Fibroblast of lung (primary cell): Measurements from ENCODE around the gene NSMF. TPM values are rescaled to one million over a fixed set of nuclear protein-coding genes. Genes with fewer than 3 reads are reported as not detected.
A peak's percentile ranks its signal among the peaks of the same experiment; 100 is the strongest.

ENCODE experiments used
- DNase-seq, 2 donors: peaks; one replicate each; pipeline versions ENCODE4 v3.0.0 to v3.0.0-alpha.2; 2010; ENCODE audit warnings: low read depth in 2 of 2
- H2AFZ ChIP-seq: 2 replicates; pipeline ENCODE4 v1.5.1; 2012; ENCODE audit warnings: low read length, control low read depth, inconsistent platforms
- H3K27ac ChIP-seq: 2 replicates; pipeline ENCODE4 v1.5.1; 2011; ENCODE audit warnings: low read length, control low read depth; ENCODE audit not compliant: insufficient read depth
- H3K27me3 ChIP-seq: 2 replicates; pipeline ENCODE4 v1.5.1; 2011; ENCODE audit warnings: mild to moderate bottlenecking, low read length; ENCODE audit not compliant: control insufficient read depth, insufficient read depth
- H3K36me3 ChIP-seq: 2 replicates; pipeline ENCODE4 v1.5.1; 2011; ENCODE audit warnings: low read length; ENCODE audit not compliant: control insufficient read depth, insufficient read depth
- H3K4me1 ChIP-seq: 2 replicates; pipeline ENCODE4 v1.5.1; 2011; ENCODE audit warnings: low read length; ENCODE audit not compliant: control insufficient read depth, insufficient read depth; ENCODE audit errors: extremely low read depth
- H3K4me2 ChIP-seq: 2 replicates; pipeline ENCODE4 v1.5.1; 2011; ENCODE audit warnings: low read length, control low read depth; ENCODE audit not compliant: insufficient read depth; ENCODE audit errors: extremely low read depth
- H3K4me3 ChIP-seq, 4 experiments: fragments of 200-600 bp in 1 of 4; sonication (generic) in 1 of 4; replicated peaks in 1 of 4; 2 replicates each; pipeline ENCODE4 v1.5.1; 2011 to 2016; ENCODE audit warnings: low read length in 4 of 4, low read depth in 3 of 4, mild to moderate bottlenecking in 3 of 4, control low read depth in 2 of 4, inconsistent platforms in 1 of 4, mixed read lengths in 1 of 4; ENCODE audit not compliant: insufficient read depth in 1 of 4; ENCODE audit errors: control extremely low read depth in 1 of 4
- H3K79me2 ChIP-seq: 2 replicates; pipeline ENCODE4 v1.5.1; 2012; ENCODE audit warnings: mild to moderate bottlenecking, low read length, inconsistent platforms; ENCODE audit not compliant: control insufficient read depth, insufficient read depth
- H3K9ac ChIP-seq: 2 replicates; pipeline ENCODE4 v1.5.1; 2011; ENCODE audit warnings: mild to moderate bottlenecking, low read length, control low read depth; ENCODE audit not compliant: insufficient read depth
- H3K9me3 ChIP-seq: 2 replicates; pipeline ENCODE4 v1.5.1; 2012; ENCODE audit warnings: low read depth, low read length; ENCODE audit not compliant: control insufficient read depth, insufficient read depth
- H4K20me1 ChIP-seq: 2 replicates; pipeline ENCODE4 v1.5.1; 2011; ENCODE audit warnings: low read length; ENCODE audit not compliant: control insufficient read depth, insufficient read depth; ENCODE audit errors: extremely low read depth
- CTCF ChIP-seq, 2 donors: IDR thresholded peaks in 1 of 2; conservative IDR thresholded peaks in 1 of 2; 1 replicate in 1 of 2; 2 replicates in 1 of 2; pipeline ENCODE4 v1.5.1; 2011 to 2012; ENCODE audit warnings: low read length in 2 of 2, control low read depth in 1 of 2, inconsistent platforms in 1 of 2, low read depth in 1 of 2, mild to moderate bottlenecking in 1 of 2
- EZH2 ChIP-seq: IDR thresholded peaks from 2 replicates; pipeline ENCODE4 v1.5.1; 2012; ENCODE audit warnings: low read length, control low read depth, mild to moderate bottlenecking; ENCODE audit errors: missing control alignments
- polyA plus RNA-seq, 2 donors: library from polyadenylated mRNA; depleted of rRNA in 1 of 2; stranded (reverse) in 1 of 2; unstranded in 1 of 2; fragments of >200 nt; gene quantifications; 2 replicates each; pipeline ENCODE4 v1.2.1, GENCODE V29; 2011 to 2012; ENCODE audit warnings: missing spikeins in 1 of 2
- total RNA-seq: library from RNA; depleted of rRNA; stranded (reverse); fragments of >200 nt; gene quantifications from 2 replicates; pipeline ENCODE4 v1.2.1, GENCODE V29; 2014

The NSMF gene
- total and polyA plus RNA-seq, 2 donors (not counting 1 experiment from before 2014, with no cell fraction given), result 13.4 to 15.0 TPM

DNA sequence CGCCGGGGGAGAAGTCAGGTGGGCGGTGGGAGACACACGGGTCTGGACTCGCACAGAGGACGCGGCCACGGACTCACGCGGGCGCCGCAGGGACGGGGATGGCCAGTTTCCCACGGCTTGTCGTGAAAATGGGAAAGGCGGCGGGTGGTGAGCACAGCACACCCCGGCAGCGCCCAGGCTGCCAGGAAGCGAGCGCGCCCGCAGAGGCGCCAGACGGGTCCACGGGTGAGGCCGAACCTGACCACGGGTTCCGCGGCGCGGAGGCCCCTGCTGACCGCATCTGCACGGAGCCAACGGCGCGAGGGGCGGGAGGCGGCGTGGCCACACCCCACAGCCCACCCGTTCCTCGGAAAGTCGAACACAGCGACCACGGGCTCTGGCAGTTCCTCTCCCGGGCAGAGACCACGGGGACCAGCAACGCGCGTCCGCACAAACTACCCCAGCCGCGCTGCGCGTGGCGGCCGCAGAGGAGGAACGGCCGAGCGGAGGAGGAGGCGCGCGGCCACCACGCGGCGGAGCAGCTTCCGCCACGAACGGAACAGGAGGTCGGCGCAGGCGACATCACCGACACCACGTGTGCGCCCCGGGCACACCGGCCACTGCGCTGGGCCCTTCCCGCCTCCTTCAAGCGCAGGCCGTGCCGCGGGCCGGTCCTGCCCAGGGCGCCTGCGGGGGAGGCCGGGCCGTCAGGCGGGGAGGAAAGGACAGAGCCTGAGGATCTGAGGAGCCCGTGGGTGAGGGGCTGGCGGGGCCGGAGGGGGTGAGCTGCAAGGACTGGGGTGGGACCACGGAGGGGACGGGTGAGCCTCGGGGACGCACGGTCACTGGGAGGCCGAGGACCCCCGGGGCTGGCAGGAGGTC lies 41.7 kb downstream of the NSMF start:
- Histone ChIP-seq H3K27me3 (no peaks in the 10 kb centered on the region), H3K4me3 (peak overlapping the region in 1 of 4 experiments; percentile 27), H3K27ac (no peak overlapping the region), H2AFZ (no peak overlapping the region), H4K20me1 (no peaks in the 10 kb centered on the region), H3K9me3 (no peaks in the 10 kb centered on the region), H3K79me2 (peaks cover 2% of the 10 kb centered on the region), H3K4me1 (peaks cover 5% of the 10 kb centered on the region), H3K9ac (peak overlapping the region; percentile 13), H3K36me3 (no peaks in the 10 kb centered on the region), H3K4me2 (no peak overlapping the region)
- no peak for TF ChIP-seq CTCF (conservative IDR thresholded peaks at IDR 0.05 in 1 of 2, IDR thresholded peaks at IDR 0.05 in 1 of 2; ENCODE audit: low read depth in 1 of 2, low read length in 2 of 2)
- TF ChIP-seq EZH2, result no peak
- DNase-seq, result no peak

DNA sequence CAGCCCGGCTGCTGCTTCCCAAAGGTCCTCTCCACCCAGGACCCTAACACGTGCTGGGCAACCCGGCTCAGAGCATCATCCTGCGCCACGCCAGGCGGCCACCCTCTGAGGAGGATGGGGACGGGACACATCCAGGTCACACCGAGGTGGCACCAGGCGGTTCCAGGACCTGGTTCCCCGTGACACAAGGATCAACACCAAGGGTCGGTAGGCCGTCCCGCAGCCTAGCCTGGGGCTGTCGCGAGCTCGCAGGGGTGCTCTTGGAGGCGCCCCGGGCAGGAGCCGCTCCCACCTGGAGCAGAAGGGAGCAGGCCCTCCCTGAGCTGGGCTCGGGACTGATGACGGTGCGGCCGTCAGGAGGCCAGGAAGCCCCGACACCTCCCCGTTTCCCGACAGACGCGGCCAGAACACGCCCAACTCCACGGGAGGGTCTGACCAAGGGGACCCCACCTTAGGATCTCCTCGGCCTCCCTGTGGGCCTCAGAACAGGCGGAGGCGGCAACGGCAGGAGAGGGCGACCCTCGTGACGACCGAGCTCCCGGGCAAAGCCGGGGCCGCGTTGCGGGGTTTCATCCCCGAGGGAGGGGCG lies 42.5 kb downstream of the NSMF start:
- no peak overlapping the region for H3K4me3 ChIP-seq
- no peak overlapping the region for H2AFZ ChIP-seq
- no peak overlapping the region for H3K4me2 ChIP-seq
- H3K79me2 ChIP-seq, result peaks cover 2% of the 10 kb centered on the region
- H3K36me3 ChIP-seq, result no peaks in the 10 kb centered on the region
- no peak for DNase-seq
- H3K9ac ChIP-seq, result no peak overlapping the region
- H3K27me3 ChIP-seq, result no peaks in the 10 kb centered on the region
- TF ChIP-seq CTCF (conservative IDR thresholded peaks at IDR 0.05 in 1 of 2, IDR thresholded peaks at IDR 0.05 in 1 of 2; ENCODE audit: low read depth in 1 of 2, low read length in 2 of 2), result no peak
- TF ChIP-seq EZH2, result no peak
- H3K4me1 ChIP-seq, result peaks cover 12% of the 10 kb centered on the region
- H4K20me1 ChIP-seq, result no peaks in the 10 kb centered on the region
- H3K9me3 ChIP-seq, result no peaks in the 10 kb centered on the region
- no peak overlapping the region for H3K27ac ChIP-seq

GRCh38 chr9:137416006-137416562 lies 43.0 kb downstream of the NSMF start:
- H3K9ac ChIP-seq, result no peak overlapping the region
- H3K4me1 ChIP-seq, result peaks cover 15% of the 10 kb centered on the region
- no peaks in the 10 kb centered on the region for H3K27me3 ChIP-seq
- H3K36me3 ChIP-seq, result no peaks in the 10 kb centered on the region
- H3K4me2 ChIP-seq, result no peak overlapping the region
- H3K4me3 ChIP-seq, result no peak overlapping the region
- TF ChIP-seq CTCF (conservative IDR thresholded peaks at IDR 0.05 in 1 of 2, IDR thresholded peaks at IDR 0.05 in 1 of 2; ENCODE audit: low read depth in 1 of 2, low read length in 2 of 2), result no peak
- TF ChIP-seq EZH2, result no peak
- H3K9me3 ChIP-seq, result no peaks in the 10 kb centered on the region
- no peaks in the 10 kb centered on the region for H3K79me2 ChIP-seq
- no peak overlapping the region for H2AFZ ChIP-seq
- no peak overlapping the region for H3K27ac ChIP-seq
- DNase-seq, result no peak
- no peaks in the 10 kb centered on the region for H4K20me1 ChIP-seq
